ENCODE results near the gene UBR3.

The UBR3 gene

DNA sequence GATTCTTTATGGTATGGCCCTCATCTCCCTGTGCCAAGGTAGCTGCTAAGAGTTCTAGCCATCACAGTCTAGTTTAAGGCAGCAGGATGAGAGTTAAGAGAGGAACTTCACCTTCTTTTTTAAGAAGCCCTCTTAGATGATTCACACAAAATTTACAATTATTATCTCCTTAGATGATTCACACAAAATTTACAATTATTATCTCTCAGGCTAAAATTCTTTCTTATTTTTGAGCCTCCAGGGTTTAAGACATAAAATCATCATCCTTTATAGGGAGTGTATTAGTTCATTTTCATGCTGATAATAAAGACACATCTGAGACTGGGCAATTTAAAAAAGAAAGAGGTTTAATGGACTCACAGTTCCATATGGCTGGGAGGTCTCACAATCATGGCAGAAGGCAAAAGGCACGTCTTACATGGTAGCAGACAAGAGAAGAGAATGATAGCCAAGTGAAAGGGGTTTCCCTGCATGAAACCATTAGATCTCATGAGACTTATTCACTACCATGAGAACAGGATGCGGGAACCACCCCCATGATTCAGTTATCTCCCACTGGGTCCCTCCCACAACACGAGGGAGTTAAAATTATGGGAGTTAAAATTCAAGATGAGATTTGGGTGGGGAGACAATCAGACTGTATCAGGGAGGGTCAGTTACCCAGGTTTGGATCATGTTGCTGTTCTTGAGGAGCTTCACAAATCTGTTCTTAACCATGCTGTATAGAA, 217.7 kb downstream of the UBR3 start:
- TF ChIP-seq, protein P1, sequence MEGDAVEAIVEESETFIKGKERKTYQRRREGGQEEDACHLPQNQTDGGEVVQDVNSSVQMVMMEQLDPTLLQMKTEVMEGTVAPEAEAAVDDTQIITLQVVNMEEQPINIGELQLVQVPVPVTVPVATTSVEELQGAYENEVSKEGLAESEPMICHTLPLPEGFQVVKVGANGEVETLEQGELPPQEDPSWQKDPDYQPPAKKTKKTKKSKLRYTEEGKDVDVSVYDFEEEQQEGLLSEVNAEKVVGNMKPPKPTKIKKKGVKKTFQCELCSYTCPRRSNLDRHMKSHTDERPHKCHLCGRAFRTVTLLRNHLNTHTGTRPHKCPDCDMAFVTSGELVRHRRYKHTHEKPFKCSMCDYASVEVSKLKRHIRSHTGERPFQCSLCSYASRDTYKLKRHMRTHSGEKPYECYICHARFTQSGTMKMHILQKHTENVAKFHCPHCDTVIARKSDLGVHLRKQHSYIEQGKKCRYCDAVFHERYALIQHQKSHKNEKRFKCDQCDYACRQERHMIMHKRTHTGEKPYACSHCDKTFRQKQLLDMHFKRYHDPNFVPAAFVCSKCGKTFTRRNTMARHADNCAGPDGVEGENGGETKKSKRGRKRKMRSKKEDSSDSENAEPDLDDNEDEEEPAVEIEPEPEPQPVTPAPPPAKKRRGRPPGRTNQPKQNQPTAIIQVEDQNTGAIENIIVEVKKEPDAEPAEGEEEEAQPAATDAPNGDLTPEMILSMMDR (IDR thresholded peaks at IDR 0.05; ENCODE audit: insufficient read depth, low read depth, low read length, missing control alignments): no peak
- DNase-seq (ENCODE audit: low read depth): no peak
- no peak overlapping the region for H3K4me3 ChIP-seq (ENCODE audit: low read depth, low read length)

DNA sequence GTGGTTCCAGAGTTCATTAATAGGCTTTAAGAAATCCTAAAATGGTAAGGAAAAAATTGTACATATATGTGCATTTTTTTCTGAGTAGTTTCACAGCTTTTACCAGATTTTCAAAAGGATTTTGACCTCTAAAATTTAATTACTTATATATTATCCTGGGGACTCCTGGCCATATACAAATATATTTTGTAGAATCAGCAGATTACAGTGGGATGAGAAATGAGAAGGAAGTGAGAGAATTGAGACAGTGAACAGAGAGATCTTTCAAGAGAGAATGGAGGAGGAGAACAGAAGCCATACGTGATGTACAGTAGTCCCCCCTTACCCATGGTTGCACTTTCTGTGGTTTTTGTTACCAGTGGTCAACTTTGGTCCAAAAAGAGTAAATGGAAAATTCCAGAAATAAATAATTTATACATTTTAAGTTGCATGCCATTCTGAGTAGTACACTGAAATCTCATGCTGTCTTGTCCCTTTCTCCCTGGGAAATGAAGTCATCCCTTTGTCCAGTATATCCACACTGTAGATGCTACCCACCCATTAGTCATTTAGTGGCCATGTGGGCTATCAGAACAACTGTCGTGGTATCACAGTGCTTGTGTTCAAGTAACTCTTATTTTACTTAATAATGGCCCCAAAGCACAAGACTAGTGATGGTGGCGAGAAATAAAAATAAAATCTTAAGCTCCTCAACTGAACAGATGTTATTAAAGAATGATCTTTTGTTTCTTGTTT, 220.2 kb downstream of the UBR3 start:
- DNase-seq (ENCODE audit: low read depth): no peak
- H3K4me3 ChIP-seq (ENCODE audit: low read depth, low read length): no peak overlapping the region
- TF ChIP-seq, protein P1 (IDR thresholded peaks at IDR 0.05; ENCODE audit: insufficient read depth, low read depth, low read length, missing control alignments): no peak

DNA sequence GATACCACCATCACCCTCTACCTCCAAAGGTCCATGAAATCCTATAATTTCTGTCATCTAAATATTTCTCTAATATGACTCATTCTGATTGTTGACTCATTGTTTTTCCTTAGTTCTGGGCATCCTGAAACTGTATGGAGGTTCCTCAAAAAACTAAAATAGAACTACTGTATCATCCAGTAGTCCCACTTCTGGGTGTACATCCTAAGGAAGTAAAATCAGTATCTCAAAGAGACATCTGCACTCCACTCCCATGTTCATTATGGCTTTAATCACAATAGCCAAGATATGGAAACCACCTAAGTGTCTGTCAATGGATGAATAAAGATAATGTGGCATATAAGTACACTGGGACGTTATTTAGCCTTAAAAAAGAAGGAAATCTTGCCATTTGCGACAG, 224.9 kb downstream of the UBR3 start:
- H3K4me3 ChIP-seq (ENCODE audit: low read depth, low read length): no peak overlapping the region
- TF ChIP-seq, protein P1 (IDR thresholded peaks at IDR 0.05; ENCODE audit: insufficient read depth, low read depth, low read length, missing control alignments): no peak
- no peak for DNase-seq (ENCODE audit: low read depth)

DNA sequence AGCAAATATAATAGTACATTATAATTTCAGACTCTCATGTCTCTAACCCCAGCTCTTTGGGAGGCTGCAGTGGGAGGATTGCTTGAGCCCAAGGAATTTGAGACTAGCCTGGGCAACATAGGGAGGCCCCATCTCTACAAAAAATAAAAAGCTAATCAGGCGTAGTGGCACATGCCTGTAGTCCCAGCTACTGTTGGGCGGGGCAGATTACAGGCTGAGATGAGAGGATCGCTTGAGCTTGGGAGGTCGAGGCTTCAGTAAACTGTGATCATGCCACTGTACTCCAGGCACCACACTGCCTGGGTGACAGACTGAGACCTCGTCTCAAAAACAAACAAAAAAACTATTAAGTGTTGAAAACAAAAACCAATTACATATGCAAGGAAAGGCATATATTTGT, 227.7 kb downstream of the UBR3 start:
- TF ChIP-seq, protein P1 (IDR thresholded peaks at IDR 0.05; ENCODE audit: insufficient read depth, low read depth, low read length, missing control alignments): no peak
- H3K4me3 ChIP-seq (ENCODE audit: low read depth, low read length): no peak overlapping the region
- DNase-seq (ENCODE audit: low read depth): no peak

DNA sequence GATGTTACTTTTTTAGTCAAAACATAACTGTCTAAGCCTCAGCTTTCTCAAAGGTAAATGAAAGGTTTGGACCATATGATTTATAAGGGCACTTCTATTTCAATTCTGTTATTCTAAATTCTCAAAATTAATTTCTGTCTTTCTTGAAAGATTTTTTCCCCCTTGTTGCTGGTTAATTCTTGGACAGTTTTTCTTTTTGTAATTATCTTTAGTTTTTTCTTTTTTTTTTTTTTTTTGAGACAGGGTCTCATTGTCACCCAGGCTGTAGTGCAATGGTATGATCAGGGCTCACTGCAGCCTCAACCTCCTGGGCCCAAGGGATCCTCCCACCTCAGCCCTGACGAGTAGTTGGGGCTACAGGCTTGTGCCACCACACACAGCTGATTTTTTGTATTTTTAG, 229.6 kb downstream of the UBR3 start:
- TF ChIP-seq, protein P1 (IDR thresholded peaks at IDR 0.05; ENCODE audit: insufficient read depth, low read depth, low read length, missing control alignments): no peak

DNA sequence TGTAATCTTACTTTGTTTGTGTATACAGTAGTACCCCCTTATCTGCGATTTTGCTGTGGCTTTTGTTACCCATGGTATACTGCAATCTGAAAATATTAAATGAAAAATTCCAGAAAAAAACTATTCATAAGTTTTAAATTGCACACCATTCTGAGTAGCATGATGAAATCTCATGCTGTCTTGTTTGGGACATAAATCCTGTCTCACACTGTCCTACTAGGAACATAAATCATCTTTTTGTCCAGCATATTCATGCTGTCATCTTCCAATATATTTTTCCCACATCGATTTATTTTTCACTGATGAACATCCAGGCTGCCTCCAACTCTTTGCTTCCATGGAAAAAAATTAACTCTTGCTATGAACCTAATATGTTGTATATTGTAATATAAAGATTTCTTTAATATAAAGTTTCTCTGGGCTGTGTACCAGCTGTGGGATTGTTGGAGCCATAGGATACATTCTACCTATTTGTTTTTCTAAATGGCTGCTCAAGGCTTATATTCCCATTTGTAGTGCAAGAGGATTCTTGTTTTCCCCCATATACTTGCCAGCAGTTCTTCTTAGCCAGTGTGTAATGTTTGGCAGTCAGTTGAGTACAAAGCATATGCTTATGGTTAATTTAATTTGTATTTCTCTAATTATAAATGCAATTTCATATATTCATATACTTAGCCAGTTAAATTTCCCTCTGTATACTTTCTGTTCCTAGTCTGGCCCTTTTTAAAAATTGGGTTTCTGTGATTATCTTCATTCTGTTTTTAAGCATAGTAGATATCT, 236.4 kb downstream of the UBR3 start:
- TF ChIP-seq, protein P1 (IDR thresholded peaks at IDR 0.05; ENCODE audit: insufficient read depth, low read depth, low read length, missing control alignments): no peak
- no peak overlapping the region for H3K4me3 ChIP-seq (ENCODE audit: low read depth, low read length)
- no peak for DNase-seq (ENCODE audit: low read depth)

More for the DNA sequence above, 229.6 kb downstream of the UBR3 start:
- no peak for DNase-seq (ENCODE audit: low read depth)
- H3K4me3 ChIP-seq (ENCODE audit: low read depth, low read length): no peak overlapping the region
